ENCODE data around the gene MMP15. TPM values are rescaled to one million over a fixed set of nuclear protein-coding genes. Genes with fewer than 3 reads are reported as not detected.
A peak's percentile ranks its signal among the peaks of the same experiment; 100 is the strongest.

MMP15 gene
- total RNA-seq, 1 donor from 2014 or later = 62.2 TPM

DNA sequence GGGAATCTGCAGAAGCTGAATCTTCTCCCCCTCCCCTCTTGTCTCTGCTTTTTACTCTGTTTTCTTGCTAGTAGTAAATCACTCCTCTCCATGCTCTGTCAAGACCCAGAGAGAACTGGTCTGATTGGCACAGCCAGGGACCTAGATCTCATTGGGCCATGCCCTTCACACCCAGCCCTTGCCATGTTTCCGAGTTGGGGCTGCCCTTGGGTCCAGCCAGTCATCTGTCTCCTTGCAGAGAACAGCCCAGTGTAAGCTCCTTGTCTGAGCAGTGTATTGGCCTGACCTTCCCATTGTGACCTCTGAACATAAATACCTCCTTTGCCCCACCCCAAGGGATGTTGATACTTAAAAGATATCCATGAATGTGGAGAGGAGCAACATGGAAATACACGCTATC is 3.9 kb downstream of the MMP15 start:
- intact Hi-C loops (cut with micrococcal nuclease) = no loop called here
- ATAC-seq (no peak), DNase-seq (no peak)

DNA sequence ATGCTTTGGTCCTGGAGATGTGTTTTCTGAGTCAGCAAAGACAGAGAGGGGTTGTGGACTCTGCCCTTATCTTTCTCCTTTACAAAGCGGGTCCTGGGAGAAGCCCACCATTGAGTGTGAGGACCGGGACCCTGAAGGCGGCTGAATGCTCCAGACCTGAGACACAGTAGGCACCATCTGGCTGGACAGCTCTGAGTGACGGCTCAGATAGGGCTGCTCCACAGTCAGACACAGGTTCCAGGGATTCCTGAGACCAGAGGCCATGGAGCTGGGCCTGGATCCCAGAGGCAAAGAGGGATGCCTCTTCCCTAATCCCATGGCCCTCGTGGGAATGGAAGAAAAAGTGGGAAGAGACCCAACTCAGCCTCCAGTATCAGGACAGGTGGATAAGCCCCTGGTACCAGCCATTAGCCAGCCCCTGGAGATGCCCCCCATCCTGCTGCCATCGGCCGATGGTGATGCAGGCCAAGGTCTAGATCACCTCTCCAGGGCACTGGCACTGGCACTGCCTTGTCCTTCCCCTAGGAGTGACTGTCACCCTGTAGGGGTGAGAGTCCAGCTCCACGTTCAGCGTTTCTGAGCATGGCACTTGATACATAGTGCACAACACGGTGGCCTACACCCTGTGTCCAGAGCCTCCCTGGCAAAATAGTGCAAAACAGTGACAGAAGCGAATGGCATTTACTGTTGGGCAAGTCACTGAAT is 4.7 kb downstream of the MMP15 start:
- no peak for ATAC-seq
- DNase-seq = no peak
- intact Hi-C loops (cut with micrococcal nuclease) = no loop called here

DNA sequence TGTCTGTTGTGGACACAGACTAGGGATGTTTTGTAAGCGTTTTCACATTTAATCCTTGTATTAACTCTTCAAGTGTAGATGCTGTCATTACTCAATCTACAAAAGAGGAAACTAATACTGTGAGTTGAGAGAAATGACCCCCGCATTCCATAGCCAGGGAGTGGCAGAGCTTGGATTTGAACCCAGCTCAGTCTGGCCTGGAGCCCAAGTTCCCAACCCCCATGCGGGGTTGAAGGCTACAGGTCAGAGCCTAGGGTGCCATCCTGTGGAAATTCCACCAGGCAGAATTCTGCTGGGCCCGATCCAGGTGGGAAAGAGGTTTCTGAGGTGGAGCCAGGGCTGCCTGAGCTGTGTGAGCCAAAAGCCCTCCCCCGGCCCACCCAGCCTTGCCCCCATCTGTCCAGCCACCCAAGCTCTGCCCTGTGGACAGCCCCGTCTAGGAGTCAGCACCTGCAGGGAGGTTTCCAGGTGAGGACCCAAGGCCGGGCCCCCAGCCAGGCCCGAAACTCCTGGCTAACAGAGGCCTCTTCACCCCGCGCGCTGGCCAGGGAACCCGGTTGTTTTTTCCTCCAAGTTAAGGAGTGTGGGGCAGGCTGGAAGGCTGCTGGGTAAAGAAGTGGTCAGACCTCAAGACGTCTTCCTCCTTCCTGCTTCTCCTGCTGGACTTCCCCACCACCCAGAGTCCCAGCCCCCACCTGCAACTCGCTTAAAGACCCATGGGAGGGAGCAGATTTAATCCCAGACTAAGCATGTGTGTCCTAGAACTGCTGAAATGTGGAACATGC is 5.7 kb downstream of the MMP15 start:
- ATAC-seq = no peak
- intact Hi-C loops (cut with micrococcal nuclease) = no loop called here
- no peak for DNase-seq

- peak; percentile 81 for DNase-seq
- ATAC-seq = peak; percentile 81
- intact Hi-C loops (cut with micrococcal nuclease) = no loop called here
These were observed 7.2 kb downstream of the MMP15 start for GRCh38 chr16:58032710-58033293.

GRCh38 chr16:58034128-58034685 is 8.7 kb downstream of the MMP15 start:
- ATAC-seq (peak; percentile 6), DNase-seq (no peak)
- intact Hi-C loops (cut with micrococcal nuclease) = no loop called here

- DNase-seq (peak; percentile 55), ATAC-seq (peak; percentile 54)
- intact Hi-C loops (cut with micrococcal nuclease) = no loop called here
These were observed 9.2 kb downstream of the MMP15 start for GRCh38 chr16:58034774-58035173.

DNA sequence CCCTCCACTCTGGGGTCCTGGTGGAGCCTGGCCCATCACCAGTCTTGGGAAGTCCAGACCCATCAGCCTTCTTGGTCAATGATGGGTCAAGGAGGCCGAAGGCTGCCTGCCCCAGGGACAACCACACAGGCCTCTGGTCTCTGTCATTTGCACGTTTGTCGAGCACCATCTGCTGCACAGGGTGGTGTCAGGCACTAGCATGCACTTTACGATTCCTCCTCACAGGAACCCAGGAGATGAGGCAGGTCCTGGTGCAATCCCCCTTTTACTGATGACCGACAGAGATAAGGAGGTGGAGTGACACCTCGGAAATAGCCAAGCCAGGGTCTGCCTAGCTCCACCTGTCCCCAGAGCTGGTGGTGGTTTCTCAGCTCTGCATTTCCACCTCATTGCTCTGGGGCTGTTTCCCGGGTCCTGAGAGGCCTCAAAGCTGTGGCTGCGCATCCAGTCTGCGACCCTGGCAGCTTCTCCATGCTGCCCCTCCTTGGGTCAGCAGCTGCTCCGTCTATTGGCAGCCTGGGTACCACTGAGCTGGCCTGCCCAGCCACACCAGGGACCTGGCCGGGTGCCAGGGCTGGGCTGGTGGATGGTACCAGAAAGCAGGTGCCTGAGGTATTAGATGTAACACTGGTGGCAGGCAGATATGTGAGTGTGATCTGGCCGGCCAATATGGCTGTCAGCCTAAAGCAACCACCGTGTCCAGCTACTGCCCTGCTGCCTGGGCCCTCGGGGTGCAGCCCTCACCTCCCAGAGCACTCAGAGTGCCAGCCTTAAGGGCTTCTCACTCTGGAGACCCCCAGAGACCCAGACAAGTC is 10.0 kb downstream of the MMP15 start:
- DNase-seq = peak; percentile 62
- intact Hi-C loops (cut with micrococcal nuclease) = no loop called here
- no peak for ATAC-seq

- DNase-seq (no peak), ATAC-seq (no peak)
- intact Hi-C loops (cut with micrococcal nuclease) = no loop called here
These were observed 11.4 kb downstream of the MMP15 start for GRCh38 chr16:58036943-58037342.

DNA sequence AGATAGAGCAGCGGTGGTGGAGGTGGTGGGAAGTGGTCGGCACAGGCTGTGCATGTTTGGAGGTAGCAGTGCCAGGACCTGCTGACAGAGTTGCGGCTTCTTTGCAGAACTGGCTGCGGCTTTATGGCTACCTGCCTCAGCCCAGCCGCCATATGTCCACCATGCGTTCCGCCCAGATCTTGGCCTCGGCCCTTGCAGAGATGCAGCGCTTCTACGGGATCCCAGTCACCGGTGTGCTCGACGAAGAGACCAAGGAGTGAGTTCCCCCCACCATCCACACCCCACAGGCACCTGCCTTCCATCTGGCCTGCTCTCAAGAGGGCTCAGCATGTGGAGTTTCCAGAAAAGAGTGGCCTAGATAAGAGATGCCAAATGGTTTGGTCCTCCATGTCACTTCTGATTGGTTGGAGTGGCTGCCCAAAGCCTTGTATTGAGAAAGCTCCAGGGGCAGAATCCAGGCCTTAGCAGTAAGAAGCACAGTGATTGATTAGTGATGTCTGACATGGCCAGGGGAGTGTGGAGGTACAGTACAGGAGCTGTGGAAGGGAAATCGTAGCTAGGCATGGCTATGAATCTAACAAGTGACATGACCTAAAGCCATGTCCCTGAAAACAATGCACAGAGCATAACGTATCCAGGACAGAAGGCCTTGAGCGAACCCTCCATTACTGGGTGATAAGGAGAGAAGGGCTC is 12.0 kb downstream of the MMP15 start:
- intact Hi-C loops (cut with micrococcal nuclease) = no loop called here
- ATAC-seq (no peak), DNase-seq (no peak)

DNA sequence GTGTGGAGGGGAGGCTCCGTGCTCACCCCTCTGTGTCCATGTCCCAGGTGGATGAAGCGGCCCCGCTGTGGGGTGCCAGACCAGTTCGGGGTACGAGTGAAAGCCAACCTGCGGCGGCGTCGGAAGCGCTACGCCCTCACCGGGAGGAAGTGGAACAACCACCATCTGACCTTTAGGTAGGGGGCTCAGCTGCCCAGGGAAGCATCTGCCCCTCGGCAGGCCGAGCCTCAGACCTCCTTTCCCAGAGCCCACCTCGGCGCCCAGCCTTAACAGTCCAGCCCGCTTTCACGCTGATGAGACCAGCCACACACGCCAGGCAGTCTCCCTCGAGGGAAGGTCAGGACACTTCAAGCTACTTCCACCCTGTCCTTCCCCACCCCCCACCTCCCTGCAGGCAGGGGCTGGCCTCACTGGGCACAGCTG is 12.7 kb downstream of the MMP15 start:
- ATAC-seq = no peak
- intact Hi-C loops (cut with micrococcal nuclease) = no loop called here
- no peak for DNase-seq

- no peak for ATAC-seq
- DNase-seq = no peak
- intact Hi-C loops (cut with micrococcal nuclease) = no loop called here
These were observed 14.4 kb downstream of the MMP15 start for GRCh38 chr16:58039829-58040495.

DNA sequence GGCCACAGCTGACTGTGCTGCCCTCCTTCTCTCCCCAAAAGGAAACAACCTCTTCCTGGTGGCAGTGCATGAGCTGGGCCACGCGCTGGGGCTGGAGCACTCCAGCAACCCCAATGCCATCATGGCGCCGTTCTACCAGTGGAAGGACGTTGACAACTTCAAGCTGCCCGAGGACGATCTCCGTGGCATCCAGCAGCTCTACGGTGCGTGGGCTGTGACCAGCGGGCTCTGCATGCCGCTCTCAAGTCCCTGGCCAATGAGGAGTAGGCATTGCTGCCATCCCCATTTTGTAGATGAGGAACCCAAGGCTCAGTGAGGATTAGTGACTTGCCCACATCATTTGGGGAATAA is 14.9 kb downstream of the MMP15 start:
- ATAC-seq (no peak), DNase-seq (no peak)
- intact Hi-C loops (cut with micrococcal nuclease) = no loop called here

- intact Hi-C loops (cut with micrococcal nuclease) = no loop called here
- ATAC-seq = no peak
- DNase-seq = no peak
These were observed 15.5 kb downstream of the MMP15 start for GRCh38 chr16:58040945-58041627.

GRCh38 chr16:58041628-58041955 is 16.0 kb downstream of the MMP15 start:
- DNase-seq = no peak
- intact Hi-C loops (cut with micrococcal nuclease) = no loop called here
- no peak for ATAC-seq

DNA sequence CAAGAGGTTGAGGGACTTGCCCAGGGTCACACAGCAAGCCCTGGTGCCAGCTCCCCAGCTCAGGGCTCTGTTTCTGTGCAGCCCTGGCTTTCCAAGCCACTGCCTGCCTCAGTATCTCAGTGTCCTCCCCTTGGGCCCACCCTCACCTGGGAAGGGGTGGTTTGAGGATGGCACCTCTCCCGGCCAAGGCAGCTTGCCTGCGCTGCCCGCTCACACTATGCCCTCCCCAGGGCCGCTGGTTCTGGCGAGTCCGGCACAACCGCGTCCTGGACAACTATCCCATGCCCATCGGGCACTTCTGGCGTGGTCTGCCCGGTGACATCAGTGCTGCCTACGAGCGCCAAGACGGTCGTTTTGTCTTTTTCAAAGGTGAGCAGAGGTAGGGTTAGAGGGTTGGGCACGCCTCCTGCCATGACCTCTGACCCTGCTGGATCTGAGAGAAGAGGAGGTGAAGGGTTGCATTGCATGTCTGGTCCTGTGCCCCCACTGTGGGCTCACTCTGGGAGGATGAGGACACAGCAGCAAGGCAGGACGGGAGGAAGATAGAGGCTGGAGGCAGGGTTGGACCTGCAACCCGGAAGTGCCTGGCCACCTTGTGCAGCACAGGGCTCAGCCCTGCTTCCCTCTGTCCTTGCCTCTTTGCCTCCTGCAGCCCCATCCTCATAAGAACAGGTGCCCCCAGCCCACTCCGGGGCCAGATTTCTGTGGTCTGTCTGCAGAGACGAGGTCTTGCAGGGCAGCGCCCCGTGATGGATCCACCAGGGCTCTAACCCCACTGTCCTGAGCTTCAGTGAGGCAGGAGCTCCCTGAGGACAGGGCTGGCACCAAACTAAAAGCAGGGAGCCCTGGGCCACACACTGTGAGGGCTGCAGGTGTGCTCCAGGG is 16.7 kb downstream of the MMP15 start:
- no peak for ATAC-seq
- no peak for DNase-seq

DNA sequence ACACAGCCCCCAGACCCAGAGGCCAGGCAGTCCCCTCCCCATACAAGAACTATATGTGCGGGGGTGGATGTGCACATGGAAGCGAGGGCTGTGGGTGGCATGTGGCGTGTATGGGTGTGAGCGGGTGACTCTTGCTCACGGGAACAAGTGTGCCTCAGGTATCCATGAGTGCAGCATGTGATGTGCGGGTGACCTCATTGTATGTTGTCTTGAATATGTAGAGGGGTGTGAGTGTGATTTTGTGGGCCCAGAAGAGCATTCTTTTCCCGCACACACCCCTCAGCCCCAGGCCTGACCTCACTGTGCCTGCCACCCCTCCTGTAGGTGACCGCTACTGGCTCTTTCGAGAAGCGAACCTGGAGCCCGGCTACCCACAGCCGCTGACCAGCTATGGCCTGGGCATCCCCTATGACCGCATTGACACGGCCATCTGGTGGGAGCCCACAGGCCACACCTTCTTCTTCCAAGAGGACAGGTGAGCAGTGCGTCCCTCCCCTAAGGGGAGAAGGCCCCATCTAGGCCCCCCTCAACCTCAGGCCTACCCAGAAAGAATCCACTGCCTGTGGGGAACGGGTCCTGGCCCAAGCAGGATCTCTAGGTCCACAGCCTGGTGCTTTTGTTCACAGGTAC is 17.4 kb downstream of the MMP15 start:
- DNase-seq = no peak
- intact Hi-C loops (cut with micrococcal nuclease) = no loop called here
- no peak for ATAC-seq

More for the DNA sequence above, 16.7 kb downstream of the MMP15 start:
- intact Hi-C loops (cut with micrococcal nuclease) = no loop called here

All from left ventricle myocardium superior (tissue), 1 donor.